Activated T-helper 17 cell treated with anti-CD3 and anti-CD28 coated beads, Interleukin-2, amount 50 U/mL, for 72 hours (primary cell): ENCODE measurements around the gene SLC34A1. TPM values are rescaled to one million over a fixed set of nuclear protein-coding genes. Genes with fewer than 3 reads are reported as not detected.

Experiments
- ATAC-seq: fragments of 150-1000 bp; cut with Tn5 transposase; replicated peaks from 2 replicates; pipeline ENCODE4 v1.10.0; 2021; ENCODE audit warnings: mild to moderate bottlenecking, moderate library complexity
- H3K27ac Mint-ChIP-seq: one replicate; pipeline ENCODE4 v1.8.0; 2022; ENCODE audit warnings: mixed read lengths
- H3K27me3 Mint-ChIP-seq: one replicate; pipeline ENCODE4 v1.8.0; 2022; ENCODE audit warnings: mixed read lengths
- H3K36me3 Mint-ChIP-seq: one replicate; pipeline ENCODE4 v1.8.0; 2022; ENCODE audit warnings: low read depth, mild to moderate bottlenecking, mixed read lengths
- H3K4me1 Mint-ChIP-seq: one replicate; pipeline ENCODE4 v1.8.0; 2022; ENCODE audit warnings: mixed read lengths
- H3K4me3 Mint-ChIP-seq: one replicate; pipeline ENCODE4 v1.8.0; 2022; ENCODE audit warnings: mild to moderate bottlenecking, mixed read lengths
- H3K9me3 Mint-ChIP-seq: one replicate; pipeline ENCODE4 v1.8.0; 2022; ENCODE audit warnings: mixed read lengths
- total RNA-seq, 2 donors: library from RNA; stranded (reverse); gene quantifications; one replicate each; pipeline ENCODE4 v1.2.3, GENCODE V29; 2022

Gene SLC34A1
- total RNA-seq, 2 donors from 2014 or later = 0.56 to 1.1 TPM

DNA sequence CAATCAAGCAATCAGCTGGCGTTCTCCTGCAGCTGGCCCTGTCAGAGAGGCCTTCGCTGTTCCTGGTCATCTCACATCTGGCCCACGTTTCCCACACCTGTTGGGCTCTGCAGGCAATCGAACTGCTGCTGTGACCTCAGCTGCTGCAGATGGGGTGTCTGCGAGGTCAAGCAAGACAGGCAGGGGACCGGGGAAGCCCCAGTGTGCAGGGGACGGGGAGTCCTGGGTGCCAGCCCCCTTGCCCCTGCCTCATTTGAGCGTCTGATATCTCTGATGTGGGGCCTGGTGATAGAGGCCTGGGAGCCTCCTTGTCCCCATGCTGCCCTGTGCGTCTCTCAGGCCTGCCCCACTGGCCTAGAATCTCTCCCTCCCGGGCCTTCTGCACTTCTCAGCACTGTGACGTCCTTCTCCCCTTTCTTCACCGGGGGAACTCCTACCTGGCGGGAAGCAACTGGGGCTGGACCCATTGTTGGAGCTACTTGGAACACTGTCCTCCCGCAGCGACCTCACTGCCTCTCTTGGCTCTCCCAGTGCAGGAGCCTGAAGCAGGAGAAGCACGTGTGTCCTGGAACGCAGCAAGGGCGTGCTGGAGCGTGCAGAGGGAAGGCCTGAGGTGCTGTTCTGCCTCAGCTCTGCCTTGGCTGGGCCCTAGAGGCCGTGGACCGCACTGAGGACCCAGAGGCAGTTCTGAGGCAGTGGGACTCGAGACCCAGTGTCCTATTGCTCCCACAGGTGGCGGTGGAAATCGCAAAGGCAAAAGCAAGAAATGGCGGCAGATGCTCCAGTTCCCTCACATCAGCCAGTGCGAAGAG, 46.1 kb downstream of the SLC34A1 start:
- Mint-ChIP-seq H3K4me3 (peak overlapping the region; percentile 97), H3K27me3 (no peaks in the 10 kb centered on the region), H3K9me3 (no peaks in the 10 kb centered on the region), H3K4me1 (peaks cover 29% of the 10 kb centered on the region), H3K36me3 (peaks cover 91% of the 10 kb centered on the region), H3K27ac (peak overlapping the region; percentile 75)
- ATAC-seq = no peak

DNA sequence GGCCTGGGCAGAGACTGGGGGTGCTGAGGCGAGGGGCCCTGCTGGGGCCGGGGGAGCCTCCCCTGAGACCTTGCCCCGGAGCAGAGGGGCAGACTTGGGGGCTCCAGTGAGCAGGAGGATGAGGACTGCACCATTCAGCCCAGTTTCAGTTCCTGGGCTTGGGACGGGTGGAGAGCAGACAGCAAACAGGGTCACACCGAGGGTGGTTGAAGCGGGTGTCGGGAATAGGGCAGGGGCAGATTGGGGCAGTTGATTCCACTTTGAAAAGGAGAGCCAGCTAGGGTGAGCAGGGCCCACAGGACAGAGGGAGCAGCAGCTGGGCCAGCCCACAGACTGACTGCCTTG, 46.7 kb downstream of the SLC34A1 start:
- Mint-ChIP-seq H3K27me3 (no peaks in the 10 kb centered on the region), H3K4me1 (peaks cover 25% of the 10 kb centered on the region), H3K9me3 (no peaks in the 10 kb centered on the region), H3K36me3 (peaks cover 96% of the 10 kb centered on the region), H3K27ac (peak overlapping the region; percentile 75), H3K4me3 (peak overlapping the region; percentile 97)
- ATAC-seq = no peak

DNA sequence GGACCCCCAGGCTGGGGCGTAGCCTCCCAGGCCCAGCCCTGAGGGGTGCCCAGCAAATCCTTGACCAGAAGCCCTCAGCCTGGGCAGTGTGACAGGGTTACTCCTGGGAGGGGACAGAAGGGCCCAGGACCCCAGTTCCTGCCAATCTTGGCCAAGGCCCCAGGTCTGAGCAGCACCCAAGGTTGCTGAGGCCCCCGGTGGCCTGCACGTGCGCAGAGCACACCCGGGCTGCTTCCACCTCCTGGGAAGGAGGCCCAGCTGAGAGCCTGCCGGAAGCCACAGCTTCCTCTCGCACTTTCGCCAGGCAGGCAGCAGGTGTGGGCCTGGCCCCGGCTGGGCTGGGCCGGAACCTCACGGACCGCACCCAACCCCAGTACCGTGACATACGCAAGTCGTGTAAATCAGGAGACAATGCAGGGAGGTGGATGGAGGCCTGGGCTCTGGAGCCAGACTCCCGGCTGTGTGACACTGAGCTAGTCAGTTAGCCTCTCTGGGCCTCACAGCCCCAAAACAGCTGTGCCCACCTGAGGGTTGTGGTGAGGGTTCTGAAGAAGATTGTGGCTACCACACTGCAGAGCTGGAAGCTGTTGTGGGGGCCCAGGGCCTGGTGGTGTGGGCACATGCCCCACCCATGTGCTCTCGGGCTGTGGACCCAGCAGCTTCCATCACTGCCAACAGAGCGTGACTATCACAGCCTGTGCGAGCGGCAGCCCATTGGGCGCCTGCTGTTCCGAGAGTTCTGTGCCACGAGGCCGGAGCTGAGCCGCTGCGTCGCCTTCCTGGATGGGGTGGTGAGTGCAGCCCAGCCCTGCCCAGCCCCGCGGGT, 47.3 kb downstream of the SLC34A1 start:
- Mint-ChIP-seq H3K27me3 (no peaks in the 10 kb centered on the region), H3K27ac (peak overlapping the region; percentile 75), H3K36me3 (peaks cover 96% of the 10 kb centered on the region), H3K4me1 (peaks cover 25% of the 10 kb centered on the region), H3K4me3 (peak overlapping the region; percentile 97), H3K9me3 (no peaks in the 10 kb centered on the region)
- ATAC-seq = peak; percentile 18

DNA sequence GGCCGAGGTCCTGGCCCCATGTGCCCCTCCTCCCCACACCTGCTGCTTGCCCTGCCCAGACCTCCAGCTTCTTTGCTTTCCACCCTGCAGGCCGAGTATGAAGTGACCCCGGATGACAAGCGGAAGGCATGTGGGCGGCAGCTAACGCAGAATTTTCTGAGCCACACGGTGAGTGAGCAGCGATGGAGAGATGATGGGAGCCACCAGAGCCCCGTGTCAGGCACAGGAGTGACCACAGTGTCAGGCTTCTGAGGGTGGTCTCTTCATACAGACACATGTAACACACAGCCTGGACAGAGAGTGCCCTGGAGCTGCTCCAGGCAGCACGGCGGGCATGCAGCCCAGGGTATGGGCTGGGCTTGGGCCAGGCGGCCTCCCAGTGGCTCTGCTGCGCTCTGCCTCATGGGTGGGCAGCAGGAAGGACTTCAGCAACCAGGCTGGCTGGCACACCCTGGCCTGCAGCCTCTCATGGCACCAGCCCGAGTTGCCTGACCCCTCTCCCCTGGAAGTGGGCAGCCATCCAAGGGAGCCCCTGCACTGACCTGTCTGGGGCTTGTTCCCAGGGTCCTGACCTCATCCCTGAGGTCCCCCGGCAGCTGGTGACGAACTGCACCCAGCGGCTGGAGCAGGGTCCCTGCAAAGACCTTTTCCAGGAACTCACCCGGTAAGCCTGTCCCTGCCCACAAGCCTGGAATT, 48.1 kb downstream of the SLC34A1 start:
- peak; percentile 7 for ATAC-seq
- peak overlapping the region; percentile 75 for H3K27ac Mint-ChIP-seq
- H3K27me3 Mint-ChIP-seq = no peaks in the 10 kb centered on the region
- H3K36me3 Mint-ChIP-seq = peaks cover 99% of the 10 kb centered on the region
- peaks cover 25% of the 10 kb centered on the region for H3K4me1 Mint-ChIP-seq
- H3K9me3 Mint-ChIP-seq = no peaks in the 10 kb centered on the region
- H3K4me3 Mint-ChIP-seq = peak overlapping the region; percentile 97

DNA sequence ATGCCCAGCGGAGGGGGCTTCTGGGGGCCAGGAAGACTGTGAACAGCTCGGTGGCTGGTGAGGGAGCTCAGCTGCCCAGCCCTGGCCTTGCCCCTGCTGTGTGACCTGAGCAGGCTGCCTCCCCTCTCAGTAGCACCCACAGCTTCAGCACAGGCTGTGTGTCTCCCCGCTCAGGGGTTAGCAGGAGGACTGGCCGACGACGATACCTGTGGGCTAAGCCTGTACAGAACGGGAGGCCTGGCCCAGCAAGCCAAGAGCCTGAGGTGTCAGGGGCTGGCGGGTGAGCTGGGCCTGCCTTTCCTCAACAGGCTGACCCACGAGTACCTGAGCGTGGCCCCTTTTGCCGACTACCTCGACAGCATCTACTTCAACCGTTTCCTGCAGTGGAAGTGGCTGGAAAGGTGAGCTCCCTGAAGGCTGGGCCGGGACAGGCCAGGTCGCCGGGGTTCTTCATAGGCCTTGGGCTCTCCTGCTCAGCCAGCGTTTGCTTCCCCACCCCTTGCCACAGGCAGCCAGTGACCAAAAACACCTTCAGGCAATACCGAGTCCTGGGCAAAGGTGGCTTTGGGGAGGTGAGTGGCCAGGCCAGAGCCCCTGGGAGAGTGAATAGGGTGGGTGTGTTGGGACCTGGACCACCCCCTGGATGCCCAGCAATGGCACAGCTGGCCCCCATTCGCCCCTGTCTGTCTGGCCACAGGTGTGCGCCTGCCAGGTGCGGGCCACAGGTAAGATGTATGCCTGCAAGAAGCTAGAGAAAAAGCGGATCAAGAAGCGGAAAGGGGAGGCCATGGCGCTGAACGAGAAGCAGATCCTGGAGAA, 48.8 kb downstream of the SLC34A1 start:
- H3K9me3 Mint-ChIP-seq = no peaks in the 10 kb centered on the region
- peaks cover 99% of the 10 kb centered on the region for H3K36me3 Mint-ChIP-seq
- peak overlapping the region; percentile 97 for H3K4me3 Mint-ChIP-seq
- H3K4me1 Mint-ChIP-seq = peaks cover 25% of the 10 kb centered on the region
- ATAC-seq = no peak
- H3K27me3 Mint-ChIP-seq = no peaks in the 10 kb centered on the region
- H3K27ac Mint-ChIP-seq = peak overlapping the region; percentile 66

GRCh38 chr5:177433658-177434217, 49.5 kb downstream of the SLC34A1 start:
- H3K4me1 Mint-ChIP-seq = peaks cover 25% of the 10 kb centered on the region
- no peaks in the 10 kb centered on the region for H3K9me3 Mint-ChIP-seq
- H3K27me3 Mint-ChIP-seq = no peaks in the 10 kb centered on the region
- H3K4me3 Mint-ChIP-seq = peak overlapping the region; percentile 97
- H3K36me3 Mint-ChIP-seq = peaks cover 99% of the 10 kb centered on the region
- ATAC-seq = no peak
- H3K27ac Mint-ChIP-seq = peak overlapping the region; percentile 82

- H3K27ac Mint-ChIP-seq = peak overlapping the region; percentile 82
- peak overlapping the region; percentile 97 for H3K4me3 Mint-ChIP-seq
- H3K9me3 Mint-ChIP-seq = no peaks in the 10 kb centered on the region
- H3K27me3 Mint-ChIP-seq = no peaks in the 10 kb centered on the region
- peaks cover 99% of the 10 kb centered on the region for H3K36me3 Mint-ChIP-seq
- ATAC-seq = peak; percentile 82
- H3K4me1 Mint-ChIP-seq = peaks cover 21% of the 10 kb centered on the region
Measured at GRCh38 chr5:177434437-177434836, 50.2 kb downstream of the SLC34A1 start.

- H3K9me3 Mint-ChIP-seq = no peaks in the 10 kb centered on the region
- H3K4me3 Mint-ChIP-seq = peak overlapping the region; percentile 97
- no peak for ATAC-seq
- peaks cover 99% of the 10 kb centered on the region for H3K36me3 Mint-ChIP-seq
- H3K4me1 Mint-ChIP-seq = peaks cover 24% of the 10 kb centered on the region
- H3K27ac Mint-ChIP-seq = no peak overlapping the region
- no peaks in the 10 kb centered on the region for H3K27me3 Mint-ChIP-seq
Measured at GRCh38 chr5:177434942-177435738, 50.9 kb downstream of the SLC34A1 start.

DNA sequence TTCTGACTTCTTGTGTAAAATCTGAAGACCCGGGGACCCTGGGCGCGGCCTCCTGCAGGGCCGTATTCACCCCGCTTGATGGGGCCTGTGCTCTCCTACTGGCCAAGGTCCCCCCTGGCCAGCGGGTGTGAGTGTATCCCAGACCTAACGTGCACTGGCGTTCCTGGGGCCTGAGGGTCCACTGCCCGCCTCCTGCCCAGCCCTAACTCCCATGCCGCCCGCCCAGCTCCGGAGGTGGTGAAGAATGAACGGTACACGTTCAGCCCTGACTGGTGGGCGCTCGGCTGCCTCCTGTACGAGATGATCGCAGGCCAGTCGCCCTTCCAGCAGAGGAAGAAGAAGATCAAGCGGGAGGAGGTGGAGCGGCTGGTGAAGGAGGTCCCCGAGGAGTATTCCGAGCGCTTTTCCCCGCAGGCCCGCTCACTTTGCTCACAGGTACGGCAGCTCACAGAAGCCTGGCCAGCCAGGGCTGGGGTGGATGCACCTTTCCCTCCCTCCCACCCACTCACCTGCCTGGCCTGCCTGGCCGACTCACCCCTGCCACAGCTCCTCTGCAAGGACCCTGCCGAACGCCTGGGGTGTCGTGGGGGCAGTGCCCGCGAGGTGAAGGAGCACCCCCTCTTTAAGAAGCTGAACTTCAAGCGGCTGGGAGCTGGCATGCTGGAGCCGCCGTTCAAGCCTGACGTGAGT, 51.8 kb downstream of the SLC34A1 start:
- Mint-ChIP-seq H3K4me3 (peak overlapping the region; percentile 97), H3K9me3 (no peaks in the 10 kb centered on the region), H3K27me3 (no peaks in the 10 kb centered on the region), H3K36me3 (peaks cover 97% of the 10 kb centered on the region), H3K4me1 (peaks cover 18% of the 10 kb centered on the region), H3K27ac (no peak overlapping the region)
- no peak for ATAC-seq

DNA sequence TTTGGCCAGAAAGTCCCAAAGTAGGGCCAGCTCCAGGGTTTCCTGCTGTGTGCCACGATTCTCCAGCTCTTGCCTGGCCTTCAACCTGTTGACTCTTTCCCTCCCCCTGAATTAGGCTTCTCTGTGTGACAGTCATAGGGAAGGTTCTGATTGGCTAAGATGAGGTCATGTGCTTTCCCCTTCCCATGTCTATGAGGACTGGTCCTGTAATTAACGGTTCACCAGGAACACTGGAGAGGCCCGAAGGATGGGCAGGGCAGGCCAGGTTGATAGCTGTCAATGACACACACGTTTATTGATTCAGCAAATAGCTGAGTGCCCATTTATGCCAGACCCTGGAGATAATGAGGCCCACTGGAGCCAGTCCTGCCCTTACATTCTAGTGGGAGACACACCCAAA, 53.4 kb downstream of the SLC34A1 start:
- no peaks in the 10 kb centered on the region for H3K9me3 Mint-ChIP-seq
- H3K36me3 Mint-ChIP-seq = peaks cover 97% of the 10 kb centered on the region
- ATAC-seq = no peak
- H3K4me1 Mint-ChIP-seq = peaks cover 15% of the 10 kb centered on the region
- H3K27ac Mint-ChIP-seq = peak overlapping the region; percentile 41
- no peak overlapping the region for H3K4me3 Mint-ChIP-seq
- no peaks in the 10 kb centered on the region for H3K27me3 Mint-ChIP-seq

- H3K27me3 Mint-ChIP-seq = no peaks in the 10 kb centered on the region
- peaks cover 97% of the 10 kb centered on the region for H3K36me3 Mint-ChIP-seq
- no peaks in the 10 kb centered on the region for H3K9me3 Mint-ChIP-seq
- H3K4me1 Mint-ChIP-seq = peaks cover 16% of the 10 kb centered on the region
- H3K4me3 Mint-ChIP-seq = no peak overlapping the region
- no peak for ATAC-seq
- H3K27ac Mint-ChIP-seq = peak overlapping the region; percentile 41
Measured at GRCh38 chr5:177438468-177438867, 54.2 kb downstream of the SLC34A1 start.

GRCh38 chr5:177439518-177440053, 55.4 kb downstream of the SLC34A1 start:
- peaks cover 19% of the 10 kb centered on the region for H3K4me1 Mint-ChIP-seq
- no peak for ATAC-seq

More at GRCh38 chr5:177439518-177440053, 55.4 kb downstream of the SLC34A1 start:
- H3K4me3 Mint-ChIP-seq = peak overlapping the region; percentile 77
- no peaks in the 10 kb centered on the region for H3K9me3 Mint-ChIP-seq
- H3K27ac Mint-ChIP-seq = peak overlapping the region; percentile 93
- H3K36me3 Mint-ChIP-seq = peaks cover 85% of the 10 kb centered on the region
- H3K27me3 Mint-ChIP-seq = no peaks in the 10 kb centered on the region
